ENCODE results near the gene DGKG.

The DGKG gene

DNA sequence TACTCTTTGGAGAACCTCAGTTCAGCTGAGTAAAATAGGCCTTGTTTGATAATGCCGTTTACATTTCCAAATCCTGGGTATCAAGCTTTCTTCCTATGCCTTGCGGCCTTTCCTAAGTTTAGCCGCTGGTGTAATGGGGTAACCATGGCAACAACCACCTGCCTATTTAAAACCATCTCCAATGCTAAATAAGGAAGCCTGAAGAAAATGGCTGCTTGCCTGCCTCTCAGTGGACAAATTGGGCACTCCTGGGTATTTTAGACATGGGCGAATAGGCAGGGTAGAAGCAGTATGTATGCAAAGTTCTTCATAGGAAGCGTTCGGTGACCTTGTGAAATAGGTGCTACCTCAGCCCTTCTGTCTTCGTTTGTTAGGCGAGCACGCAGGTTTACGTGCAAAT, 122.7 kb downstream of the DGKG start:
- no peak for TF ChIP-seq CTCF (IDR thresholded peaks at IDR 0.05; ENCODE audit: insufficient read depth, low read depth, low read length, missing control alignments)
- H3K4me3 ChIP-seq (ENCODE audit: low read depth, low read length): no peak overlapping the region
- DNase-seq (ENCODE audit: low read depth): no peak

- no peak for TF ChIP-seq CTCF (IDR thresholded peaks at IDR 0.05; ENCODE audit: insufficient read depth, low read depth, low read length, missing control alignments)
- no peak overlapping the region for H3K4me3 ChIP-seq (ENCODE audit: low read depth, low read length)
- peak; percentile 66 for DNase-seq (ENCODE audit: low read depth)
These were observed 124.1 kb downstream of the DGKG start for GRCh38 chr3:186237915-186238314.

DNA sequence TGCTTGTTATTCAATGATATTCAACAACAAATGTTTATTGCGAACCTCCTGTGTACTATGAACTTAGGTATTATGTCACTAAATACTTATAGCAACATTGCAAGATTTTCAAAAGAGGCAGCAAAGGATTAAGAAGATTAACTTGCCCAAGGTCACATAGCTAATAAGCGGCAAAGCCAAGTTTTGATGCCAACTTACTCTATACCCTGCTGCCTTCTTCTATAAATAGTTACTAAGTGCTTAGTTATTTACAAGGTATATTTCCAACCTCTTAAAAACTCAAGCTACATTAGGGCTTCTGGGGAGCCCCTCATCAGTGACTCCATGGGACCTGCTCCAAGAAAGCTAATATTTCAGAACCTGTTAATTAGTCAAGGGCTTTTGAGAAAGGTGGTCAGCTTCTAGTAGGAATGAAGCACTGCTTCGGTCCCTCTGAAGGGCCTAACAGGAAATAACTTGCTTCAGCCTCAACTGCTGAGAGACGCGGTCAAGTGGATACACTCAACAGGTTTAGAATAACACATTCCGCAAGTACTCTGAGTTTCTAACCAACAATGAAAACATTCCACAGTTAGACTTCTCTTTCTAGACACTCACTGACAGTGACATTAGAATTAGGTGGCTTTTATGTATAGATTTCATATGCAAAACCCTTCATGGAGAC, 125.5 kb downstream of the DGKG start:
- no peak for TF ChIP-seq CTCF (IDR thresholded peaks at IDR 0.05; ENCODE audit: insufficient read depth, low read depth, low read length, missing control alignments)
- peak; percentile 59 for DNase-seq (ENCODE audit: low read depth)
- H3K4me3 ChIP-seq (ENCODE audit: low read depth, low read length): no peak overlapping the region

- peak overlapping the region; percentile 21 for H3K4me3 ChIP-seq (ENCODE audit: low read depth, low read length)
- peak; percentile 68 for DNase-seq (ENCODE audit: low read depth)
- TF ChIP-seq CTCF (IDR thresholded peaks at IDR 0.05; ENCODE audit: insufficient read depth, low read depth, low read length, missing control alignments): no peak
These were observed 126.5 kb downstream of the DGKG start for GRCh38 chr3:186235554-186235953.

GRCh38 chr3:186234152-186234551, 127.9 kb downstream of the DGKG start:
- no peak overlapping the region for H3K4me3 ChIP-seq (ENCODE audit: low read depth, low read length)
- no peak for DNase-seq (ENCODE audit: low read depth)
- no peak for TF ChIP-seq CTCF (IDR thresholded peaks at IDR 0.05; ENCODE audit: insufficient read depth, low read depth, low read length, missing control alignments)

DNA sequence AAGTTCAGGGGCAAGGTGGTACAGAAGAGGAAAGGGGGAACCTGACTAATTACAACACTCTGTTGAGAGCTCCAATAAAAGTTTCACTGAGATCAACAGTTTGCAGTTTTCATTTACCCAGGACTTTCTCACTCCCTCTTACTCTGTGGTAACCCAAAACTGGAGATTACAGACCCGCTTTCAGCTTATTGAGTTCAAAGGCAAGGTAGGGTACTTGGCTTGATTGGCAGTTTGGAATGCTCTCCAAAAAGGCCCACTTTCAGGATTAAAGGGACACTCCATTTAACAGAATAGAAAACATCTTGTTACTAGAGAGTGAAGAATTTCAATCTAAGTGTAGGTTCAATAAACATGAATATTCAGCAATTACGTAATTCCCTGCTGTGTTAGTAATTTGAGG, 135.6 kb downstream of the DGKG start:
- no peak for DNase-seq (ENCODE audit: low read depth)
- H3K4me3 ChIP-seq (ENCODE audit: low read depth, low read length): no peak overlapping the region
- no peak for TF ChIP-seq CTCF (IDR thresholded peaks at IDR 0.05; ENCODE audit: insufficient read depth, low read depth, low read length, missing control alignments)

DNA sequence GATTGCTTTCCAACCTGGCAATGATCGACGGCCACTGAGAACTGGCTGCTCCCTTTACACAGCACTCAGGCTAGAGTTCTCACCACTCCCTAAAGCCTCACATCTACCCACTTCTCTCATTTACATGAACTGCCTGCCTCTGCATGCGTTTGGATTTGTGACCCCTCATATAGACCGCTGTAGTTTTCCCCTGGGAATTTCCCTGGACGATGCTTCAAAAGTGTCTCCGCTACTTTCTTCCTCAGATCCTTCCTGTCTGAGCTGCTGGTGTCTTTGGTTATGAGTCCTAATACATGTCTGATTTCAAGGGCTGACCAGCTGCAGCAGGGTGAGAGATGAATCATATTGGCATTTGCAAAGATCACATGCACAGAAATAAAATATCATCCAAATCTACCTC, 136.4 kb downstream of the DGKG start:
- peak; percentile 86 for DNase-seq (ENCODE audit: low read depth)
- TF ChIP-seq CTCF (IDR thresholded peaks at IDR 0.05; ENCODE audit: insufficient read depth, low read depth, low read length, missing control alignments): no peak
- H3K4me3 ChIP-seq (ENCODE audit: low read depth, low read length): no peak overlapping the region
